Osteoblast (primary cell): ENCODE data around the gene TOP1. TPM values are rescaled to one million over a fixed set of nuclear protein-coding genes. Genes with fewer than 3 reads are reported as not detected.

Experiments
- DNase-seq: peaks from one replicate; pipeline ENCODE4 v3.0.0; 2011; ENCODE audit warnings: low spot score, mixed read lengths; ENCODE audit not compliant: insufficient read length; ENCODE audit errors: missing footprints
- H2AFZ ChIP-seq: 2 replicates; pipeline ENCODE4 v1.6.0; 2011; ENCODE audit warnings: mild to moderate bottlenecking, low read length
- H3K27ac ChIP-seq: 2 replicates; pipeline ENCODE4 v1.5.1; 2011; ENCODE audit warnings: mild to moderate bottlenecking, low read depth, low read length, moderate library complexity
- H3K27me3 ChIP-seq: 2 replicates; pipeline ENCODE4 v1.6.0; 2012; ENCODE audit warnings: mild to moderate bottlenecking, control low read depth, inconsistent platforms, low read length, moderate library complexity; ENCODE audit not compliant: insufficient read depth
- H3K36me3 ChIP-seq: 2 replicates; pipeline ENCODE4 v1.5.1; 2011; ENCODE audit warnings: mild to moderate bottlenecking, low read length, control low read depth, moderate library complexity; ENCODE audit not compliant: insufficient read depth
- H3K4me1 ChIP-seq: 2 replicates; pipeline ENCODE4 v1.5.1; 2011; ENCODE audit warnings: mild to moderate bottlenecking, low read length, control low read depth, moderate library complexity; ENCODE audit not compliant: insufficient read depth
- H3K4me2 ChIP-seq: 2 replicates; pipeline ENCODE4 v1.6.0; 2011; ENCODE audit warnings: mild to moderate bottlenecking, low read length; ENCODE audit not compliant: insufficient read depth
- H3K4me3 ChIP-seq: fragments of 200-600 bp; sonication (generic); 3 replicates; pipeline ENCODE4 v1.5.1; 2012; ENCODE audit warnings: mild to moderate bottlenecking, low read length, inconsistent platforms; ENCODE audit not compliant: insufficient read depth
- H3K79me2 ChIP-seq: 2 replicates; pipeline ENCODE4 v1.6.0; 2012; ENCODE audit warnings: mild to moderate bottlenecking, low read length, control low read depth, inconsistent platforms; ENCODE audit not compliant: insufficient read depth
- H3K9me3 ChIP-seq: 2 replicates; pipeline ENCODE4 v1.5.1; 2011; ENCODE audit warnings: low read depth, low read length, control low read depth
- H4K20me1 ChIP-seq: 2 replicates; pipeline ENCODE4 v1.6.0; 2012; ENCODE audit warnings: mild to moderate bottlenecking, low read length, control low read depth; ENCODE audit not compliant: insufficient read depth
- total RNA-seq: library from RNA; depleted of rRNA; stranded (reverse); fragments of >200 nt; gene quantifications from 2 replicates; pipeline ENCODE4 v1.2.3, GENCODE V29; 2012
- TF ChIP-seq, protein P1 (sequence below): IDR thresholded peaks from 2 replicates; pipeline ENCODE4 v1.5.1; 2011; ENCODE audit warnings: mild to moderate bottlenecking, low read depth, low read length, moderate library complexity; ENCODE audit errors: extremely low read depth

Gene TOP1
- total RNA-seq, 1 donor, result 10.5 TPM

GRCh38 chr20:40990542-40991120 lies 38.0 kb upstream of the TOP1 start:
- Histone ChIP-seq H3K4me3 (no peak overlapping the region), H3K27me3 (no peaks in the 10 kb centered on the region), H3K4me2 (peak overlapping the region; percentile 35), H2AFZ (peak overlapping the region; percentile 95), H3K79me2 (no peaks in the 10 kb centered on the region), H3K9me3 (no peaks in the 10 kb centered on the region), H3K4me1 (peaks cover 14% of the 10 kb centered on the region), H3K36me3 (no peaks in the 10 kb centered on the region), H4K20me1 (no peaks in the 10 kb centered on the region), H3K27ac (peak overlapping the region; percentile 35)
- peak; percentile 94 for DNase-seq
- TF ChIP-seq, protein P1, sequence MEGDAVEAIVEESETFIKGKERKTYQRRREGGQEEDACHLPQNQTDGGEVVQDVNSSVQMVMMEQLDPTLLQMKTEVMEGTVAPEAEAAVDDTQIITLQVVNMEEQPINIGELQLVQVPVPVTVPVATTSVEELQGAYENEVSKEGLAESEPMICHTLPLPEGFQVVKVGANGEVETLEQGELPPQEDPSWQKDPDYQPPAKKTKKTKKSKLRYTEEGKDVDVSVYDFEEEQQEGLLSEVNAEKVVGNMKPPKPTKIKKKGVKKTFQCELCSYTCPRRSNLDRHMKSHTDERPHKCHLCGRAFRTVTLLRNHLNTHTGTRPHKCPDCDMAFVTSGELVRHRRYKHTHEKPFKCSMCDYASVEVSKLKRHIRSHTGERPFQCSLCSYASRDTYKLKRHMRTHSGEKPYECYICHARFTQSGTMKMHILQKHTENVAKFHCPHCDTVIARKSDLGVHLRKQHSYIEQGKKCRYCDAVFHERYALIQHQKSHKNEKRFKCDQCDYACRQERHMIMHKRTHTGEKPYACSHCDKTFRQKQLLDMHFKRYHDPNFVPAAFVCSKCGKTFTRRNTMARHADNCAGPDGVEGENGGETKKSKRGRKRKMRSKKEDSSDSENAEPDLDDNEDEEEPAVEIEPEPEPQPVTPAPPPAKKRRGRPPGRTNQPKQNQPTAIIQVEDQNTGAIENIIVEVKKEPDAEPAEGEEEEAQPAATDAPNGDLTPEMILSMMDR, result peak; percentile 93

- H2AFZ ChIP-seq, result peak overlapping the region; percentile 95
- H3K9me3 ChIP-seq, result no peaks in the 10 kb centered on the region
- H4K20me1 ChIP-seq, result no peaks in the 10 kb centered on the region
- H3K4me2 ChIP-seq, result no peak overlapping the region
- no peaks in the 10 kb centered on the region for H3K27me3 ChIP-seq
- TF ChIP-seq, protein P1, result no peak
- H3K36me3 ChIP-seq, result no peaks in the 10 kb centered on the region
- H3K4me1 ChIP-seq, result peaks cover 14% of the 10 kb centered on the region
- H3K27ac ChIP-seq, result peak overlapping the region; percentile 35
- no peak for DNase-seq
- no peaks in the 10 kb centered on the region for H3K79me2 ChIP-seq
- no peak overlapping the region for H3K4me3 ChIP-seq
These were observed 37.3 kb upstream of the TOP1 start for GRCh38 chr20:40991181-40991889.

GRCh38 chr20:40992349-40993113 lies 36.1 kb upstream of the TOP1 start:
- Histone ChIP-seq H3K4me2 (no peak overlapping the region), H4K20me1 (no peaks in the 10 kb centered on the region), H3K27ac (no peak overlapping the region), H3K36me3 (no peaks in the 10 kb centered on the region), H3K4me1 (peaks cover 14% of the 10 kb centered on the region), H3K79me2 (no peaks in the 10 kb centered on the region), H3K4me3 (no peak overlapping the region), H2AFZ (no peak overlapping the region), H3K9me3 (no peaks in the 10 kb centered on the region), H3K27me3 (no peaks in the 10 kb centered on the region)
- TF ChIP-seq, protein P1, result no peak
- no peak for DNase-seq
